D341Med (cell line): ENCODE results near the gene ITGA11.

Experiments
- DNase-seq: peaks from one replicate; pipeline ENCODE4 v3.0.0; 2012; ENCODE audit warnings: low spot score

Gene ITGA11

GRCh38 chr15:68352401-68353062, 79.4 kb downstream of the ITGA11 start:
- DNase-seq: no peak

GRCh38 chr15:68349151-68349550, 82.8 kb downstream of the ITGA11 start:
- DNase-seq: no peak

GRCh38 chr15:68348606-68349005, 83.4 kb downstream of the ITGA11 start:
- DNase-seq: no peak

GRCh38 chr15:68348081-68348480, 83.9 kb downstream of the ITGA11 start:
- no peak for DNase-seq

- DNase-seq: no peak
Measured at GRCh38 chr15:68347392-68347791, 84.6 kb downstream of the ITGA11 start.

GRCh38 chr15:68346979-68347378, 85.0 kb downstream of the ITGA11 start:
- no peak for DNase-seq

GRCh38 chr15:68345481-68345880, 86.5 kb downstream of the ITGA11 start:
- no peak for DNase-seq

- DNase-seq: no peak
Measured at GRCh38 chr15:68344600-68344999, 87.4 kb downstream of the ITGA11 start.

- DNase-seq: peak; percentile 45
Measured at GRCh38 chr15:68343579-68344225, 88.3 kb downstream of the ITGA11 start.

GRCh38 chr15:68341760-68342725, 89.9 kb downstream of the ITGA11 start:
- DNase-seq: no peak

GRCh38 chr15:68340726-68341671, 91.0 kb downstream of the ITGA11 start:
- no peak for DNase-seq

GRCh38 chr15:68339481-68339880, 92.5 kb downstream of the ITGA11 start:
- DNase-seq: no peak

- no peak for DNase-seq
Measured at GRCh38 chr15:68337826-68338225, 94.1 kb downstream of the ITGA11 start.

GRCh38 chr15:68336516-68336915, 95.4 kb downstream of the ITGA11 start:
- no peak for DNase-seq

- DNase-seq: no peak
Measured at GRCh38 chr15:68335655-68336054, 96.3 kb downstream of the ITGA11 start.

GRCh38 chr15:68335251-68335650, 96.7 kb downstream of the ITGA11 start:
- no peak for DNase-seq

- DNase-seq: no peak
Measured at GRCh38 chr15:68334661-68335124, 97.3 kb downstream of the ITGA11 start.

GRCh38 chr15:68333775-68334470, 98.0 kb downstream of the ITGA11 start:
- no peak for DNase-seq

GRCh38 chr15:68332266-68332665, 99.7 kb downstream of the ITGA11 start:
- DNase-seq: no peak

GRCh38 chr15:68330901-68331300, 101.1 kb downstream of the ITGA11 start:
- no peak for DNase-seq

- no peak for DNase-seq
Measured at GRCh38 chr15:68330416-68330815, 101.5 kb downstream of the ITGA11 start.
